HEK293 (cell line): ENCODE data around the gene RRP15.

Experiments used
- CTCF ChIA-PET: fragments of 350-600 bp; formaldehyde crosslinking; extraction: SDS; loops from one replicate; lab custom pipeline; 2021; ENCODE audit warnings: antibody characterized with exemption; lab: Yijun Ruan, JAX
- POLR2A ChIA-PET: fragments of 300-600 bp; formaldehyde crosslinking; extraction: SDS; loops from one replicate; lab custom pipeline; 2020; ENCODE audit warnings: antibody characterized with exemption, inconsistent platforms; lab: Yijun Ruan, JAX
- H3K27ac ChIP-seq: fragments of 200-500 bp; sonication (Bioruptor generic); 2 replicates; pipeline ENCODE4 v1.5.1; 2014; ENCODE audit warnings: low read depth, low read length, control low read depth, inconsistent platforms; ENCODE audit errors: extremely low read depth
- H3K36me3 ChIP-seq, 2 experiments: fragments of 200-500 bp in 1 of 2; sonication (Bioruptor generic) in 1 of 2; 1 replicate in 1 of 2; 2 replicates in 1 of 2; pipeline ENCODE4 v1.5.1; 2014 to 2017; ENCODE audit warnings: inconsistent platforms in 2 of 2, low read length in 2 of 2; ENCODE audit not compliant: control insufficient read depth in 2 of 2, insufficient read depth in 1 of 2
- H3K4me1 ChIP-seq: fragments of 200-500 bp; sonication (Bioruptor generic); 2 replicates; pipeline ENCODE4 v1.5.1; 2014; ENCODE audit warnings: mild to moderate bottlenecking, low read length, inconsistent platforms; ENCODE audit not compliant: control insufficient read depth, insufficient read depth
- H3K4me3 ChIP-seq: 2 replicates; pipeline ENCODE4 v1.5.1; 2011; ENCODE audit warnings: low read depth, mild to moderate bottlenecking, control low read depth, low read length, moderate library complexity
- H3K9me3 ChIP-seq: fragments of 200-500 bp; sonication (Bioruptor generic); 2 replicates; pipeline ENCODE4 v1.5.1; 2014; ENCODE audit warnings: low read depth, low read length, inconsistent platforms; ENCODE audit not compliant: control insufficient read depth, insufficient read depth
- FEZF1 ChIP-seq: fragments of 450-650 bp; formaldehyde crosslinking; IDR thresholded peaks from 2 replicates; pipeline ENCODE4 v1.5.1; 2016; ENCODE audit warnings: missing biosample characterization, missing genetic modification characterization
- HOXD13 ChIP-seq: sonication (generic); formaldehyde crosslinking; IDR thresholded peaks from 2 replicates; pipeline ENCODE4 v1.8.0; 2022; ENCODE audit warnings: missing genetic modification reagents, borderline replicate concordance
- REPIN1 ChIP-seq: fragments of 450-650 bp; formaldehyde crosslinking; IDR thresholded peaks from 2 replicates; pipeline ENCODE4 v1.5.1; 2017; ENCODE audit warnings: missing biosample characterization, missing genetic modification characterization, low read depth
- ZBTB8A ChIP-seq: fragments of 450-650 bp; formaldehyde crosslinking; IDR thresholded peaks from 2 replicates; pipeline ENCODE4 v1.5.1; 2016; ENCODE audit warnings: missing biosample characterization, missing genetic modification characterization
- ZNF121 ChIP-seq: fragments of 450-650 bp; formaldehyde crosslinking; IDR thresholded peaks from 2 replicates; pipeline ENCODE4 v1.5.1; 2016; ENCODE audit warnings: missing biosample characterization, missing genetic modification characterization
- ZNF16 ChIP-seq: fragments of 450-650 bp; formaldehyde crosslinking; IDR thresholded peaks from 2 replicates; pipeline ENCODE4 v1.5.1; 2016; ENCODE audit warnings: low read depth, missing biosample characterization, missing genetic modification characterization
- ZNF24 ChIP-seq: fragments of 450-650 bp; formaldehyde crosslinking; IDR thresholded peaks from 2 replicates; pipeline ENCODE4 v1.5.1; 2016; ENCODE audit warnings: missing biosample characterization, missing genetic modification characterization
- ZNF341 ChIP-seq: fragments of 450-650 bp; formaldehyde crosslinking; IDR thresholded peaks from 2 replicates; pipeline ENCODE4; 2016; ENCODE audit warnings: low read depth, missing biosample characterization, missing genetic modification characterization
- ZNF416 ChIP-seq: fragments of 450-650 bp; formaldehyde crosslinking; IDR thresholded peaks from 2 replicates; pipeline ENCODE4 v1.5.1; 2016; ENCODE audit warnings: missing biosample characterization, missing genetic modification characterization
- ZNF521 ChIP-seq: fragments of 450-650 bp; formaldehyde crosslinking; IDR thresholded peaks from 2 replicates; pipeline ENCODE4 v1.5.1; 2017; ENCODE audit warnings: missing biosample characterization, mild to moderate bottlenecking, missing genetic modification characterization
- ZNF571 ChIP-seq: fragments of 450-650 bp; formaldehyde crosslinking; IDR thresholded peaks from 2 replicates; pipeline ENCODE4 v1.5.0; 2017; ENCODE audit warnings: missing biosample characterization, missing genetic modification characterization
- ZNF629 ChIP-seq: fragments of 450-650 bp; formaldehyde crosslinking; IDR thresholded peaks from 2 replicates; pipeline ENCODE4 v1.5.1; 2017; ENCODE audit warnings: missing biosample characterization, missing genetic modification characterization
- ZNF677 ChIP-seq: fragments of 450-650 bp; IDR thresholded peaks from 2 replicates; pipeline ENCODE4 v1.5.0; 2018; ENCODE audit warnings: missing biosample characterization, mild to moderate bottlenecking, missing genetic modification characterization, moderate library complexity
- ZNF791 ChIP-seq: fragments of 450-650 bp; formaldehyde crosslinking; IDR thresholded peaks from 2 replicates; pipeline ENCODE4 v1.5.1; 2016; ENCODE audit warnings: missing biosample characterization, missing genetic modification characterization
- TF ChIP-seq, protein P1 (sequence below): fragments of 450-650 bp; formaldehyde crosslinking; IDR thresholded peaks from 2 replicates; pipeline ENCODE4 v1.5.1; 2016; ENCODE audit warnings: missing biosample characterization, missing genetic modification characterization
- TF ChIP-seq, protein P2 (sequence below): fragments of 450-650 bp; formaldehyde crosslinking; IDR thresholded peaks from 2 replicates; pipeline ENCODE4 v1.5.1; 2016; ENCODE audit warnings: missing biosample characterization, missing genetic modification characterization

RRP15 gene

DNA sequence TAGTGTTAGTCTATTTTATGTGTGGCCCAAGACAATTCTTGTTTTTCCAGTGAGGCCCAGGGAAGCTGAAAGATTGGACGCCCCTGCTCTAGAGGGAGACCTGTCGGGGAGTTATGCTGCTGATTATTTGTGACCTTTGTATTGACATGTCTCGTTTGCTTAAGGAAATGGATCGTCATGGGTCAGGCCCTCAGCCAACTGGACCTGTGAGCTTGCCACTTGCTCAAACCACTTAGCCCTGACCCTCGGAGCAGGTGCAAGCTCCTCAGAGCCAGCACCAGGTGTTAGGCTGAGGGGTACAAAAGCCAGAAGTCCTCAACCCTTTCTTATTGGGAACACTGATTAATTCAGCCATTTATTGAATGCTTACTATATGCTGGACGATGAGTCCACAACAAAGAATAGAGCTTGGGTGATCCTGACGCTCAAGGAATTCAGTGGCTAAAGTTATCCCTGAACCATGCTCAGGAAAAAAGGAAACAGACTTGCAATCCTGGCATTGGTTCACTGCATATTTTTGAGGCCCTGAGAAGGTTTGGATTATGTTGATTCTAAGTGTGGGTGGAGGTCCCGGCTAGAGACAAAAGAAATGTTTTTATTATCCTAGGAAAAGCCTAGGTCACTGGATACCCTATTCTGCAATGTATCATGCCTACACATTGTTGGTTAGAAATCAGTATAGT is 79.1 kb downstream of the RRP15 start:
- POLR2A ChIA-PET = interaction anchor here (0.6 to 1.0 kb wide), 2 partner anchors 16 to 1690 kb away, joined by 3 to 6 read pairs; no protein-coding TSS in a partner anchor

DNA sequence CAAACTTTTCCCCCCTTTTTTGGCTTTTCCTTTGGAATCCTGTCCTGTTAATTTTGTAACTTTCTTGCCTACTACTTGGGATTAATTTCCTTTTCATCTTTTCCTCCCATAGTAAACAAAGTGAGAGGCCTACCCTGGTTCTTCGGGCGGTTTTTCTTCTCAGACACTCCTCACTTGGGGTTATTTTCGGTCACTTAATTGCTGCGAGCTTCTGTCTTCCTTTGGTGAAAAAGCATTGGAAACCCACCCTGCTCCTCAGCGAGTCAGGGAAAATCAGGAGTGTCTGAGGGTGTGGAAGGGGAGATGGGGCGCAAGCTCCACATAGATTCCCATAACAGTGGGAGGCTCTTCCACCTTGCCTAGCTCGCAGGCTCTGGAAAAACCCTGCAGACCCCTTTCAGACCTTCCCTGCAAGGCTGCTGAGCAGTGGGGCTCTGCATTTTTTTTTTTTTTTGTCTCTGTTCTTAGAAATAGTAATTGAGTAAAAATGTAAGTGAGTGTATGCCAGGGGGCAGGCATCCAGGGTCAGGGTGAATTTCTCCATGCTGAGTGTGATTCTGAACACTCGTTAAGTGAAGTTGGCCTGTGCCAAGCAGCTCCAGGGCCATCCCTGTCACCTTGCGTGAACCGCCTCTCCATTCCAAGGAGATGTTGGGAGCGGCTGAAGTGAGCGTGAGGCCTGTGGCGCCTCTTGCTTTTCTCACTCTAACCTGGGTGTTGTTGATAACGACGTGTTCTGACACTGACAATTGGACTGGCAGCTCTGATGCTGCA is 80.3 kb downstream of the RRP15 start:
- no peaks in the 10 kb centered on the region for H3K36me3 ChIP-seq
- no peak overlapping the region for H3K4me3 ChIP-seq
- CTCF ChIA-PET = interaction anchor here (0.6 to 2.1 kb wide), 3 partner anchors 11 to 238 kb away, joined by 4 to 7 read pairs (median 6); partner anchors contain the start of gene TGFB2
- POLR2A ChIA-PET = interaction anchor here (1.0 kb wide), 1 partner anchor 15 kb away, joined by 3 read pairs; no protein-coding TSS in a partner anchor
- no peak for TF ChIP-seq ZNF791 (tag by site-specific recombination)
- no peak for TF ChIP-seq ZNF629
- no peak for TF ChIP-seq ZNF416 (tag by site-specific recombination)
- no peak for TF ChIP-seq ZNF341 (tag by site-specific recombination)
- no peak for TF ChIP-seq ZNF24 (tag by site-specific recombination)
- TF ChIP-seq ZNF571 = no peak
- TF ChIP-seq ZNF16 (tag by site-specific recombination) = no peak
- TF ChIP-seq ZNF677 (tag by site-specific recombination) = no peak
- TF ChIP-seq REPIN1 (tag by site-specific recombination) = no peak
- no peak overlapping the region for H3K27ac ChIP-seq
- no peaks in the 10 kb centered on the region for H3K9me3 ChIP-seq
- no peaks in the 10 kb centered on the region for H3K4me1 ChIP-seq

More for the DNA sequence above, 79.1 kb downstream of the RRP15 start:
- H3K4me1 ChIP-seq = no peaks in the 10 kb centered on the region
- H3K27ac ChIP-seq = no peak overlapping the region
- H3K9me3 ChIP-seq = no peaks in the 10 kb centered on the region
- no peak for TF ChIP-seq ZNF521 (tag by site-specific recombination)
- TF ChIP-seq, protein P1, sequence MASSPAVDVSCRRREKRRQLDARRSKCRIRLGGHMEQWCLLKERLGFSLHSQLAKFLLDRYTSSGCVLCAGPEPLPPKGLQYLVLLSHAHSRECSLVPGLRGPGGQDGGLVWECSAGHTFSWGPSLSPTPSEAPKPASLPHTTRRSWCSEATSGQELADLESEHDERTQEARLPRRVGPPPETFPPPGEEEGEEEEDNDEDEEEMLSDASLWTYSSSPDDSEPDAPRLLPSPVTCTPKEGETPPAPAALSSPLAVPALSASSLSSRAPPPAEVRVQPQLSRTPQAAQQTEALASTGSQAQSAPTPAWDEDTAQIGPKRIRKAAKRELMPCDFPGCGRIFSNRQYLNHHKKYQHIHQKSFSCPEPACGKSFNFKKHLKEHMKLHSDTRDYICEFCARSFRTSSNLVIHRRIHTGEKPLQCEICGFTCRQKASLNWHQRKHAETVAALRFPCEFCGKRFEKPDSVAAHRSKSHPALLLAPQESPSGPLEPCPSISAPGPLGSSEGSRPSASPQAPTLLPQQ (tag by site-specific recombination) = no peak
- TF ChIP-seq, protein P2, sequence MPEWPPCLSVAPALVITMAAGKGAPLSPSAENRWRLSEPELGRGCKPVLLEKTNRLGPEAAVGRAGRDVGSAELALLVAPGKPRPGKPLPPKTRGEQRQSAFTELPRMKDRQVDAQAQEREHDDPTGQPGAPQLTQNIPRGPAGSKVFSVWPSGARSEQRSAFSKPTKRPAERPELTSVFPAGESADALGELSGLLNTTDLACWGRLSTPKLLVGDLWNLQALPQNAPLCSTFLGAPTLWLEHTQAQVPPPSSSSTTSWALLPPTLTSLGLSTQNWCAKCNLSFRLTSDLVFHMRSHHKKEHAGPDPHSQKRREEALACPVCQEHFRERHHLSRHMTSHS = no peak
- TF ChIP-seq ZBTB8A (tag by site-specific recombination) = no peak
- no peak for TF ChIP-seq FEZF1
- TF ChIP-seq, all 188 proteins: peak for 0
- H3K36me3 ChIP-seq = no peaks in the 10 kb centered on the region
- CTCF ChIA-PET = interaction anchor here (0.6 to 2.1 kb wide), 6 partner anchors 9 to 315 kb away, joined by 3 to 6 read pairs (median 3); no protein-coding TSS in a partner anchor
- H3K4me3 ChIP-seq = no peak overlapping the region

DNA sequence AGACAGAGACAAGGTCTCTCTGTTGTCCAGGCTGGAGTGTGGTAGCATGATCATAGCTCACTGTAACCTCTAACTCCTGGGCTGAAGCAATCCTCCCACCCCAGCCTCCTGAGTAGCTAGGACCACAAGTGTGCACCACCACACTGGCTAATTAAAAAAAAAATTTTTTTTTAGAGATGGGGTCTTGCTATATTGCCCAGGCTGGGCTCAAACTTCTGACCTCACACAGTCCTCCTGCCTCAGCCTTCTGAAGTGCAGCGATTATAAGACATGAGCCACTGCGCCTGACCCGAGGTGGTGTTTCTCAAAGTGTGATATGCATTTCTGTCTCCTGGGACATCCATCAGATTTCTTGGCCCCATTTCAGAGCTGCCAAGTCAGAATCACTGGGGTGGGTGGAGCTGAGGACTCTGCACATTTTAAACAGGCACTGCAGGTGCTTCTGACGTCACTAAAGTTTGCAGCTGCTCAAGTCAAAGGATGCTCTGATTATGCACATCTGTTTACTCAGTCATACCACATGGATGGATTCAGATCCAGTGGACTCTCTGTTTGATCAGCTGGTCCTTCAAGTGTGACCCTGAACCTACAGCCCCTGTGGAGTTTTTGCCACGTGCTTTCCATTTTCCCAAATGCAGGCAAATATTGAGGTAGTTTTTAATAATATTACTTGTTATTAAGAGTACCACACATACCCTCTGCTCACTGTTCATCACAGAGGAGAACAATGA is 81.4 kb downstream of the RRP15 start:
- no peaks in the 10 kb centered on the region for H3K9me3 ChIP-seq
- H3K4me3 ChIP-seq = no peak overlapping the region
- ChIA-PET CTCF (no interaction called here), POLR2A (no interaction called here)
- peak; percentile 76 for TF ChIP-seq ZNF121 (tag by site-specific recombination)
- no peak for TF ChIP-seq HOXD13 (CRISPR knock-in tag)
- H3K36me3 ChIP-seq = no peaks in the 10 kb centered on the region
- no peaks in the 10 kb centered on the region for H3K4me1 ChIP-seq
- H3K27ac ChIP-seq = no peak overlapping the region
